Measurements from ENCODE around the gene KRTAP13-2.

KRTAP13-2 gene

GRCh38 chr21:30372139-30372770, at the start of gene KRTAP13-2:
Gene KRTAP13-2 (minus strand): TSS chr21:30372271. CDS start chr21:30372213, 58 bp downstream.
- DNase-seq (ENCODE audit: low read depth in 4 of 4, low spot score in 1 of 4) = no peak

GRCh38 chr21:30415993-30416392, 43.9 kb upstream of the KRTAP13-2 start:
- DNase-seq (ENCODE audit: low read depth in 4 of 4, low spot score in 1 of 4) = no peak

- DNase-seq (ENCODE audit: low read depth in 4 of 4, low spot score in 1 of 4) = no peak
Measured at GRCh38 chr21:30408782-30409494, 36.9 kb upstream of the KRTAP13-2 start.

- DNase-seq (ENCODE audit: low read depth in 4 of 4, low spot score in 1 of 4) = no peak
Measured at GRCh38 chr21:30395731-30396130, 23.7 kb upstream of the KRTAP13-2 start, which contains the start of gene KRTAP13-1. Gene KRTAP13-1 (plus strand): TSS chr21:30396031. CDS start chr21:30396087, 56 bp downstream.

- DNase-seq (ENCODE audit: low read depth in 4 of 4, low spot score in 1 of 4) = no peak
Measured at GRCh38 chr21:30391492-30392025, 19.5 kb upstream of the KRTAP13-2 start.

GRCh38 chr21:30382201-30382600, 10.1 kb upstream of the KRTAP13-2 start:
- no peak for DNase-seq (ENCODE audit: low read depth in 4 of 4, low spot score in 1 of 4)

GRCh38 chr21:30355906-30356305, 16.2 kb downstream of the KRTAP13-2 start:
- no peak for DNase-seq (ENCODE audit: low read depth in 4 of 4, low spot score in 1 of 4)

- no peak for DNase-seq (ENCODE audit: low read depth in 4 of 4, low spot score in 1 of 4)
Measured at GRCh38 chr21:30354308-30355005, 17.6 kb downstream of the KRTAP13-2 start.

- no peak for DNase-seq (ENCODE audit: low read depth in 4 of 4, low spot score in 1 of 4)
Measured at GRCh38 chr21:30351534-30351933, 20.5 kb downstream of the KRTAP13-2 start.

GRCh38 chr21:30349572-30349971, 22.5 kb downstream of the KRTAP13-2 start:
- DNase-seq (ENCODE audit: low read depth in 4 of 4, low spot score in 1 of 4) = no peak

GRCh38 chr21:30348506-30348905, 23.6 kb downstream of the KRTAP13-2 start, which contains the start of gene KRTAP23-1:
Gene KRTAP23-1 (minus strand): TSS chr21:30348606. CDS start chr21:30348606, 0 bp downstream.
- DNase-seq (ENCODE audit: low read depth in 4 of 4, low spot score in 1 of 4) = no peak

GRCh38 chr21:30345014-30345413, 27.1 kb downstream of the KRTAP13-2 start:
- no peak for DNase-seq (ENCODE audit: low read depth in 4 of 4, low spot score in 1 of 4)

GRCh38 chr21:30340714-30341573, 31.1 kb downstream of the KRTAP13-2 start:
- DNase-seq (ENCODE audit: low read depth in 4 of 4, low spot score in 1 of 4) = peak in 3 of 4 experiments; percentile 5 to 17 (median 6)

GRCh38 chr21:30338717-30339116, 33.4 kb downstream of the KRTAP13-2 start:
- DNase-seq (ENCODE audit: low read depth in 4 of 4, low spot score in 1 of 4) = no peak

GRCh38 chr21:30337772-30338171, 34.3 kb downstream of the KRTAP13-2 start:
- DNase-seq (ENCODE audit: low read depth in 4 of 4, low spot score in 1 of 4) = no peak

GRCh38 chr21:30337276-30337744, 34.8 kb downstream of the KRTAP13-2 start, which contains the start of gene KRTAP27-1:
Gene KRTAP27-1 (minus strand): TSS chr21:30337694. CDS start chr21:30337668, 26 bp downstream.
- DNase-seq (ENCODE audit: low read depth in 4 of 4, low spot score in 1 of 4) = no peak

- no peak for DNase-seq (ENCODE audit: low read depth in 4 of 4, low spot score in 1 of 4)
Measured at GRCh38 chr21:30336596-30336995, 35.5 kb downstream of the KRTAP13-2 start.

GRCh38 chr21:30333736-30334135, 38.3 kb downstream of the KRTAP13-2 start:
- no peak for DNase-seq (ENCODE audit: low read depth in 4 of 4, low spot score in 1 of 4)

- DNase-seq (ENCODE audit: low read depth in 4 of 4, low spot score in 1 of 4) = no peak
Measured at GRCh38 chr21:30332681-30333080, 39.4 kb downstream of the KRTAP13-2 start.

GRCh38 chr21:30329203-30329875, 42.7 kb downstream of the KRTAP13-2 start:
- DNase-seq (ENCODE audit: low read depth in 4 of 4, low spot score in 1 of 4) = no peak
